Testis (tissue), 3 donors: ENCODE measurements around the gene COX6B2. TPM values are rescaled to one million over a fixed set of nuclear protein-coding genes. Genes with fewer than 3 reads are reported as not detected.

Experiments used
- DNase-seq: peaks from one replicate; pipeline ENCODE4 v3.0.0-alpha.2; 2019
- H3K27ac ChIP-seq, 2 donors: fragments of 200-600 bp; sonication (generic); one replicate each; pipeline ENCODE4 v1.5.1; 2019
- H3K27me3 ChIP-seq: fragments of 200-600 bp; sonication (generic); one replicate; pipeline ENCODE4 v1.5.1; 2019
- H3K36me3 ChIP-seq: fragments of 200-600 bp; sonication (generic); one replicate; pipeline ENCODE4 v1.5.1; 2017; ENCODE audit warnings: low read depth; ENCODE audit errors: missing control alignments
- H3K4me1 ChIP-seq: fragments of 200-600 bp; sonication (generic); one replicate; pipeline ENCODE4 v1.5.1; 2019
- H3K4me3 ChIP-seq, 2 donors: fragments of 200-600 bp; sonication (generic); one replicate each; pipeline ENCODE4 v1.5.1; 2017 to 2019
- H3K9me3 ChIP-seq: fragments of 200-600 bp; sonication (generic); one replicate; pipeline ENCODE4 v1.5.1; 2017
- CTCF ChIP-seq, 3 experiments: fragments of 450-650 bp in 2 of 3; fragments of 200-600 bp in 1 of 3; sonication (generic) in 1 of 3; IDR thresholded peaks; one replicate each; pipeline ENCODE4 v1.5.1; 2016 to 2019; ENCODE audit warnings: antibody characterized with exemption in 3 of 3, mild to moderate bottlenecking in 2 of 3, moderate library complexity in 1 of 3
- POLR2A ChIP-seq: fragments of 450-650 bp; IDR thresholded peaks from one replicate; pipeline ENCODE4 v1.6.1; 2017; ENCODE audit warnings: antibody characterized with exemption, mild to moderate bottlenecking, moderate library complexity
- WGBS, 2 donors: methylation state at CpG; one replicate each; pipeline ENCODE4 v1.1.5; 2018; 5-methylcytosine and 5-hydroxymethylcytosine counted together
- intact Hi-C: fragments of 100-400 bp; cut with DNase I; formaldehyde crosslinking; loops from one replicate; pipeline ENCODE4 v1.15.1; 2023; ENCODE audit warnings: low total_unique reads
- polyA plus RNA-seq: library from polyadenylated mRNA; stranded (reverse); fragments of 350-450 nt; fragmentation: Illumina TruSeq; extraction: RNeasy Lipid Tissue Mini Kit (QIAGEN cat#74804); gene quantifications from one replicate; pipeline ENCODE4 v1.2.3, GENCODE V29; 2014; ENCODE audit warnings: low read depth, low replicate concordance; ENCODE audit not compliant: insufficient read depth
- total RNA-seq, 2 donors: library from RNA; depleted of rRNA; stranded (reverse); fragments of >200 nt; gene quantifications; one replicate each; pipeline ENCODE4 v1.2.3, GENCODE V29; 2016

Gene COX6B2
- total and polyA plus RNA-seq, 3 donors from 2014 or later, result 27.9 to 171 (median 47.5) TPM

DNA sequence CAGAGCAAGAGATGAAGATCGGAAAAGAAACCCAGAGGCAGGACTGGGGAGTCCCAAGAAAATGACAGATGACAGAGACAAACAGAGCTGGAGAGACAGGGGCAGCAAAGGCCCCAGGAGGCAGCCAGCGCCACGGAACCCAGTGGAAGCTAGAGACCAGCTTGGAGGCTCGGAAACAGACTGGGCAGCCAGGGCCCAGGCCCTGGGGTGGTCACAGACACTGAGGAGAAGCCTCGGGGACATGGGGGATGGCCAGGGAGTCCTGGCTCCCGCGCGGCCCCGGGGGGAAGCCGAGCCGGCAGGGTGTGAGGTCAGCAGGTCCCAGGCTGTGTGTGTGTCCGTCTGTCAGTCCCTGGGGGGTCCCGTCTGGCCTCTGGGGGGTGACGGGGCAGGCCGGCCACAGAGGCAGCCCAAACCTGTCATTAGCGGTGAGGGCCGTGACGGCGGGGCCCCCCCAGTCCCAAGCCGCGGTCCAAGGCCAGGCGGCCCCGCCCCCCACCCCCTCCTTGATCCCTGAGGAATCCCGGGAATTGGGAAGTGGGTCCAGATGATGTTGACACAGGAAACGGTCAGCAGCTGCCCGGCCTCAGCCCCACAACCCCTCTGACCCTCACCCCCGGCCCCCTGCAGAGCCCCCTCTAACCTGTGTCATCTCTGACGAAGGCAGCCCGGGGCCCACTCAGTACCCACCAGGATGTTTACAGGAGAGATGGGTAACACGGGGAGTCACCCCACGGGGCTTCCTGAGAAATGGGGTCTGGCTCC, 19.7 kb upstream of the COX6B2 start:
- no peaks in the 10 kb centered on the region for H3K27me3 ChIP-seq
- H3K4me3 ChIP-seq, result no peak overlapping the region
- peaks cover 6% of the 10 kb centered on the region for H3K4me1 ChIP-seq
- intact Hi-C loops, result no loop called here
- no peak for DNase-seq
- 34 to 35% methylated on average over 8 to 27 of the region's 31 CpGs for WGBS, 2 donors
- H3K9me3 ChIP-seq, result no peaks in the 10 kb centered on the region
- TF ChIP-seq POLR2A (no peak), CTCF (IDR thresholded peaks at IDR 0.05) (no peak)
- no peak overlapping the region for H3K27ac ChIP-seq
- H3K36me3 ChIP-seq, result no peaks in the 10 kb centered on the region

DNA sequence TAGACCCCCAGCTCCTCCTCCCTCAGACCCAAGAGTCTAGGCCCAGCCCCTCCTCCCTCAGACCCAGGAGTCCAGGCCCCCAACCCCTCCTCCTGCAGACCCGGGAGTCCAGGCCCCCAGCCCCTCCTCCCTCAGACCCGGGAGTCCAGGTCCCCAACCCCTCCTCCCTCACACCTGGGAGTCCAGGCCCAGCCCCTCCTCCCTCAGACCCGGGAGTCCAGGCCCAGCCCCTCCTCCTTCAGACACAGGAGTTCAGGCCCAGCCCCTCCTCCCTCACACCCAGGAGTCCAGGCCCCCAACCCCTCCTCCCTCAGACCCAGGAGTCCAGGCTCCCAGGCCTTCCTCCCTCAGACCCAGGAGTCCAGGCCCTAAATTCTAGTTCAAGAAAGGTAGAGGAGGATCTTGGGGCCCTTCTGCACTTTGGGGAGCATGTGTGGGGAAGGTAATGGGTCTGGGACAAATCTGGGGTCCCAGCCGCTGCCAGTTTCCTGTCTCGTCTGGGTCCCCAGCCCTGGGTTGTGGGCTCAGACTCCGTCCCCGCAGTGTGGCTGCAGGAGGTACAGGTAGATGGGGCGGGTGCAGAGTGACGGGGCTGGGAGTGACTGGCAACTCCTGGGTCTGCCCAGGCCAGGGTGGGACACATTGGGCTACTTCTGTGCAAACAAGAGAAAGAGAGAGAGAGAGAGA, 18.9 kb upstream of the COX6B2 start:
- Histone ChIP-seq H3K4me1 (peaks cover 6% of the 10 kb centered on the region), H3K27me3 (no peaks in the 10 kb centered on the region), H3K27ac (no peak overlapping the region), H3K9me3 (no peaks in the 10 kb centered on the region), H3K36me3 (no peaks in the 10 kb centered on the region), H3K4me3 (no peak overlapping the region)
- TF ChIP-seq POLR2A (no peak), CTCF (IDR thresholded peaks at IDR 0.05) (no peak)
- intact Hi-C loops, result no loop called here
- DNase-seq, result no peak
- WGBS, 2 donors, result 63 to 81% methylated on average over 8 to 9 of the region's 9 CpGs

DNA sequence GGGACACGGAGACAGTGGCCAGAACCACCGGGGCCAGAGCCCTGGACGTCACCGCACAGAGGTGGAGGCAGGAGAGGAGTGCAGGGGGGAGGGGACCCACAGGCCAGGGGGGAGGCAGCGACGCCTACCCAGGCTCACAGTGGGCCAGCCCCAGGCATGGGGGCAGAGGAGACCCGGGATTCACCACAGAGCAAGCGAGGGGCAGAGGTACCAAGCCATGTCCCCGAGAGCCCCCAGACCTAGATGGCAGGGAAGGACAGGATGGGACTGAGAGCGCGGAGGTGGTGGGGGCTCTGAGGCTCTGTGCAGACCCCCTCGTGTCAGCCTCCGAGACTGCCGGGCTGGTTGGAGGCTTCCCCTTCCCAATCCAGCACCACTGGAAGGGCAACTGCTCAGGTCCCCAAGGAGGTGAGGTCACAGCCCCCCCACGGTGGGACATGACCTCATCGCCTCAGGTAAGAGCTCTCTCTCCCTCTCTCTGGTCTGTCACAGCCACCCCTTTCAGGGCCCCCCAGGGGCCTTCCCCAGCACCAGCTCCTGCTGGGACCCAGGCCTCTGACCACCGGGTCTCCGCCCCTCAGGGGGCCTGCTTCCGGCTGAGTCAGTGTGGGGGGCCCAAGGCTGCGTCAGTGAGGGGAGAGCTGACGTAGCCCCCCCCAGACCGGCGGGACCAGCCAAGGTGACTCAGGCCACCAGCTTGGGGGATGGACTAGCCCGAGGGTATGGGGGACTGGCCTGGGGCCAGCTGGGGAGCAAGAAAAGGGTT, 18.0 kb upstream of the COX6B2 start:
- Histone ChIP-seq H3K9me3 (no peaks in the 10 kb centered on the region), H3K4me1 (peaks cover 6% of the 10 kb centered on the region), H3K4me3 (no peak overlapping the region), H3K27ac (no peak overlapping the region), H3K36me3 (no peaks in the 10 kb centered on the region), H3K27me3 (no peaks in the 10 kb centered on the region)
- WGBS, 2 donors, result 52 to 65% methylated on average over 18 to 24 of the region's 24 CpGs
- no peak for TF ChIP-seq CTCF (IDR thresholded peaks at IDR 0.05)
- no peak for TF ChIP-seq POLR2A
- intact Hi-C loops, result no loop called here
- DNase-seq, result no peak

GRCh38 chr19:55370305-55370988, 15.9 kb upstream of the COX6B2 start, which contains the start of gene IL11:
Gene IL11, minus strand, starts transcription at chr19:55370463. Its CDS starts 153 bp downstream, at chr19:55370310.
- peak within 1 kb of the TSS; percentile 26 to 32 for H3K4me3 ChIP-seq
- DNase-seq, result no peak
- H3K36me3 ChIP-seq, result no peaks in the 10 kb centered on the region
- TF ChIP-seq CTCF (IDR thresholded peaks at IDR 0.05), result no peak
- no peak for TF ChIP-seq POLR2A
- WGBS, 2 donors, result 11 to 15% methylated on average over 18 to 30 of the region's 32 CpGs
- H3K9me3 ChIP-seq, result no peaks in the 10 kb centered on the region
- no peak within 1 kb of the TSS for H3K27ac ChIP-seq
- peaks cover 6% of the 10 kb centered on the region for H3K4me1 ChIP-seq
- intact Hi-C loops, result no loop called here
- H3K27me3 ChIP-seq, result no peaks in the 10 kb centered on the region
